ENCODE measurements around the gene LYG2.

DNA sequence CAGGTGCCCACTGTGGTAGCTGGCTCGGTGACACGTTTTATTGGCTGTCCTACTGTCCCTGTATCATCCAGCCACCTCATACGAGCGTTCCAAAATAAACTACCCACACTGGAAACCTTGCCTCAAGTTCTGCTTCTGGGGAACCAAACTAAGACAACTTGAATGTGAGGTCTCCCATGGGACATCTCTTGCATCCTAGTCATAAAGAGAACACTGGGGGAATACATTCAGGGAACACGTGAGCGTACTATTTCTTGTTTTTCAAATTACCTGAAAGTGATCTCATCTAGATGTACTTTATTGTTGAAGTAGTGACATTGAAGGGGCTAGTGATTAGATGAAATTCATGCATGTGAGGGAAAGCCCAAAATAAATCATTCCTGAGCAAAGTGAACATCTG lies 15.0 kb downstream of the LYG2 start:
- TF ChIP-seq FOS (IDR thresholded peaks at IDR 0.05; ENCODE audit: borderline replicate concordance, insufficient read depth, low read length) (no peak), POLR2AphosphoS5 (IDR thresholded peaks at IDR 0.05; ENCODE audit: insufficient read depth, low read depth, low read length) (no peak), POLR2A (IDR thresholded peaks at IDR 0.05; ENCODE audit: low read depth, low read length) (no peak), MAX (IDR thresholded peaks at IDR 0.05; ENCODE audit: insufficient read depth, insufficient read length) (no peak), MYC (IDR thresholded peaks at IDR 0.05; ENCODE audit: low read depth, low read length) (no peak)
- TF ChIP-seq, protein P1, sequence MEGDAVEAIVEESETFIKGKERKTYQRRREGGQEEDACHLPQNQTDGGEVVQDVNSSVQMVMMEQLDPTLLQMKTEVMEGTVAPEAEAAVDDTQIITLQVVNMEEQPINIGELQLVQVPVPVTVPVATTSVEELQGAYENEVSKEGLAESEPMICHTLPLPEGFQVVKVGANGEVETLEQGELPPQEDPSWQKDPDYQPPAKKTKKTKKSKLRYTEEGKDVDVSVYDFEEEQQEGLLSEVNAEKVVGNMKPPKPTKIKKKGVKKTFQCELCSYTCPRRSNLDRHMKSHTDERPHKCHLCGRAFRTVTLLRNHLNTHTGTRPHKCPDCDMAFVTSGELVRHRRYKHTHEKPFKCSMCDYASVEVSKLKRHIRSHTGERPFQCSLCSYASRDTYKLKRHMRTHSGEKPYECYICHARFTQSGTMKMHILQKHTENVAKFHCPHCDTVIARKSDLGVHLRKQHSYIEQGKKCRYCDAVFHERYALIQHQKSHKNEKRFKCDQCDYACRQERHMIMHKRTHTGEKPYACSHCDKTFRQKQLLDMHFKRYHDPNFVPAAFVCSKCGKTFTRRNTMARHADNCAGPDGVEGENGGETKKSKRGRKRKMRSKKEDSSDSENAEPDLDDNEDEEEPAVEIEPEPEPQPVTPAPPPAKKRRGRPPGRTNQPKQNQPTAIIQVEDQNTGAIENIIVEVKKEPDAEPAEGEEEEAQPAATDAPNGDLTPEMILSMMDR (IDR thresholded peaks at IDR 0.05; ENCODE audit: extremely low read depth in 1 of 2, insufficient read depth in 1 of 2, low read depth in 1 of 2, low read length in 2 of 2) = no peak

Measured in endothelial cell of umbilical vein (primary cell).